NOMO-1 treated with dmso at 0.1 percent for 144 hours (cell line): ENCODE results near the gene PVR.
"Not testable (repeated sequence)": the region's sequence is repeated elsewhere in the genome, so short reads cannot be mapped to it uniquely, and the experiment has no call there.

ENCODE experiments used
- DNase-seq: peaks from one replicate; lab custom pipeline; 2025; ENCODE audit not compliant: unreplicated experiment; lab: John Stamatoyannopoulos, UW

PVR gene

DNA sequence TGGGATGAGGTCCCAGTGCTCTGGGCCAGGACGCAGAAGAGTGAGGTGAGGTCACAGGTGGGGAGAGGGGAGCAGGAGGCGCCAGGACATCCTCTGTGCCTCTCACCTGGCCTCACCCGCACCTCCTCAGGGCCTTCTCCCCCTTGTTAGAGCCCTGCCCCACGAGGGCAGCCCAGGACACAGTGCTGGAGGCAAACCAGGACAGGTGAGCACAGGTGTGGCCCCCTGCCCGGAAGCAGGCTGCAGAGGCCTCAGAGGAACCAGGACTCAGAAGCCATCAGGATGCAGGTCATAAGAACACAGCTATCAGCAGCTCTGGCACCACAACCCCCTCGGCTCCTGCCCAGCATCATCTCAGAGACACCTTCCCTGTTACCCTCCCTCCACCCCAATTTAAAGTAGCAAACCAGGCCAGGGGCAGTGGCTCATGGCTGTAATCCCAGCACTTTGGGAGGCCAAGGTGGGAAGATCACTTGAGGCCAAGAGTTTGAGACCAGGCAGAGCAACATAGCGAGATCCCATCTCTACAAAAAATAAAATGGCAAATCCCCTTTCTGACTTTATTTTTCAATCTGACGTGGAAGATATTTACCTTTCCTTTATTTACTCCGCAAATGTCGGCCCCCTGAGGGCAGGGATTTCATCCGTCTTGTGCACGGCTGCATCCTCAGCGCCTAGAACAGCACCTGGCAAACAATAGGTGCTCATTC, 54.9 kb downstream of the PVR start, which contains the start of gene CEACAM16:
Gene CEACAM16, plus strand, starts transcription at position 660 of the 710 bp plus-strand sequence. CDS start 2,306 bp downstream, outside the sequence.
- DNase-seq: no peak

DNA sequence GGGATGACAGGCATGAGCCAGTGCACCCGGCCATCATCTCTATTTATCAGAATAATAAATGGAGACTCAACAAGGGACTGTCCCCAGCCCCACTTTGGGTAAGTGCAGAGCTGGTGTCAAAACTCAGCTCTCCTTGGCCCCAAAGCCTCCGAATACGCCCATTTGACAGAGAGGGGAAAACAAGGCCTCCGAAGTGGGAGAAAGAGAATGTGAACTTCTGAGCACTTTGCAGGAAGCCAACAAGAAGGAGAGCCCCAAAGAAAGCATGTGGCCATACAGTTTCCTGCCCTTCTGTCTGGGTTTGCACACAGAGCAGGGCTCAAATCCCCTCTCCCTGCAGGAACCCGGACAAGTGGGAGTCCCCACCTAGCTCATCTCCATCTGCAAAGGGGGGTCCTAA, 56.8 kb downstream of the PVR start:
- DNase-seq: no peak

DNA sequence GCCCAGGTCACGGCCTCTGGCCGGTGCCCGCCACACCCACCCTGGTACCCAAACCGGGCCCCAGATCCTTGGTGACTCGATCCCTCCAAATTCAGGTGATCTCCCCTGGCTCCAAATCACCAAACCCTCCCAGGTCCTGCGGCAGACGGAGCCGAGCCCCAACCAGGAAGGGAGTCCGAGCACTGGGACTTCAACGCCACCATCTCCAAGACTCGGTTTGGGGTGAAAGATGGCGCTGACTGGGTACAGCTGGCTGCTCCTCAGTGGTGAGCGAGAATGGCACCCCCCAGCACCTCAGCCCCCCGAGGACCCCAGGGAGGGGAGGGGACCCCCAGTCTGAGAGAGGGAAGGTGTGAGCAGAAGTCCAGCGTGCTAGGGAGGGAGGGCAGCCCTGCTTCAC, 57.5 kb downstream of the PVR start:
- DNase-seq: no peak

DNA sequence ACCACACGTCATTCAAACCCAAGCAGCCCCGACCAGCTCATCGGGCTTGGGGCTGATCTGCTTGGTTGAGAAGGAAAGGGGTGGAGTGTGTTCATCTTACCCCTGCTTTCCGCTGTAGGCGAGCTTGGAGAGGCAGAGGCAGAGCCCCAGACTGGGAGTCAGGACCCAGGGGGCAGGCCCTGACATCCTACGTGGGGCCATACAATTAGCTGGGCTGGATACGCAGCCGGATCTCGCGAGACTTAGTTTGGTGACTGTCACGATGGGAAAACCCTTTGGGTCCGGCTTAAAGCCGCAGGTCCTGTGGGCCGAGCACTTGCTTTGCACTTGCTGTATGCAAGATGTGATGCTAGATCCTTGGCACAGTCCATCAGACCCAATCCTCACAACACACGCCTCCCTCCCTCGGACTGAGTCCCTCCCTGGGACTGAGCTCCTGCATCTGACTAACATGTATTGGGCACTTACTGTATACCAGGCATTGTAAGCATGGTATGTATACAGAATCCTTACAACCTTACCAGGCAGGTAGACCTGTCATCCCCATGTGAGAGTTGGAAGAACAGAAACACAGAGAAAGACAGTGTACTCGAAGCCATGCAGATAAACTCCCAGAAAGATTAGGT, 59.0 kb downstream of the PVR start:
- no peak for DNase-seq

DNA sequence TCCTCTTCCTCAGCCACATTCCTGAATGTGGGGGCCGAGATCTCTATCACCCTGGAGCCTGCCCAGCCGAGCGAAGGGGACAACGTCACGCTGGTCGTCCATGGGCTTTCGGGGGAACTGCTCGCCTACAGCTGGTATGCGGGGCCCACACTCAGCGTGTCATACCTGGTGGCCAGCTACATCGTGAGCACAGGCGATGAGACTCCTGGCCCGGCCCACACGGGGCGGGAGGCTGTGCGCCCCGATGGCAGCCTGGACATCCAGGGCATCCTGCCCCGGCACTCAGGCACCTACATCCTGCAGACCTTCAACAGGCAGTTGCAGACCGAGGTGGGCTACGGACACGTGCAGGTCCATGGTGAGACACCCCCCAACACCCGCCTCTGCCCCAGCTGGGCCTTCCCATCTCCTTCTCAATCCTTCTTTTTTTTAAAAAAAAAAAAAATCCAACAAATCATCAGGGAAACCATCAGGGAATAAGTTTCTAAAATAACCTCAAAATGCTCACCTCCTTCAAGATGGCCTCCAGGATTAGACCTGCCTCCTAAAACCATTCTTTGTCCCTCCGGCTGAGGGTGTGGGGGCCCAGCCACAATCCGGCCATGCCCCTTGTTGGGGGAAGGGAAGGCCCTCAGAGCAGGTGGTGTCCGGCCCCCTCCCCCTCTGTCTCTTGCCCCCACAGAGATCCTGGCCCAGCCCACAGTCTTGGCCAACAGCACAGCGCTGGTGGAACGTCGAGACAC, 59.8 kb downstream of the PVR start:
- no peak for DNase-seq

DNA sequence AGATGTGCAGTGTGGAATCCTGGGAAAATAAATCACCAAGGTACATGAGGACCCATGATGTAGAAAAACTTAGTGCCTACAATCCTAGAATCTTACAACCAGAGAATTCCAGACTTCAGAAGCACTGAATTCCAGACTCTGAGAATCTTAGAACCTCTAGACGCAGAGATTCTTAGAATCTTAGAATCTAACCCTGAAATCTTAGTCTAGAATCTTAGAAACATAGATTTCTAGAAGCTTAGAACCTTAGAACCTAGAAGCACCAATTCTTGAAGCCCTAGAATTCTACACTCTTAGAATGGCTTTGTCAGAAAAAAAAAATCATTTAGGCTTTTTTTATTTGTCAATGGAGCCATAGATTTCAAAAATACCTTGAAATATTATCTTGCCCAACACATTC, 61.3 kb downstream of the PVR start:
- no peak for DNase-seq

DNA sequence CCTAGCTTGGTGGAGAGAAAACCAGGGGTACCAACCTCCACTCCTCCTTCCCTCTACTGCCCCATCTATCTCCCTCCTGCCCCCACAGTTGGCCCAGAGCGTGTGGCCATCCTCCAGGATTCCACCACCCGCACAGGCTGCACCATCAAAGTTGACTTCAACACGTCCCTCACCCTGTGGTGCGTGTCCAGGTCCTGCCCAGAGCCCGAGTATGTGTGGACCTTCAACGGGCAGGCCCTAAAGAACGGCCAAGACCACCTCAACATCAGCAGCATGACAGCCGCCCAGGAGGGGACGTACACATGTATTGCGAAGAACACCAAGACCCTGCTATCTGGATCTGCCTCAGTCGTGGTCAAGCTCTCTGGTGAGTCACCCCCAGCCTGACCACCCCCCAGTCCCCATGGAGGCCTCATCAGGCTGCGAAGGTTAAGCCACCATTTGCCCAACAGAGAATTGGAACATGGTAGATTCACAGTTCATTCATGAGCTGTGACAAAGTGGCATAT, 61.8 kb downstream of the PVR start:
- no peak for DNase-seq

DNA sequence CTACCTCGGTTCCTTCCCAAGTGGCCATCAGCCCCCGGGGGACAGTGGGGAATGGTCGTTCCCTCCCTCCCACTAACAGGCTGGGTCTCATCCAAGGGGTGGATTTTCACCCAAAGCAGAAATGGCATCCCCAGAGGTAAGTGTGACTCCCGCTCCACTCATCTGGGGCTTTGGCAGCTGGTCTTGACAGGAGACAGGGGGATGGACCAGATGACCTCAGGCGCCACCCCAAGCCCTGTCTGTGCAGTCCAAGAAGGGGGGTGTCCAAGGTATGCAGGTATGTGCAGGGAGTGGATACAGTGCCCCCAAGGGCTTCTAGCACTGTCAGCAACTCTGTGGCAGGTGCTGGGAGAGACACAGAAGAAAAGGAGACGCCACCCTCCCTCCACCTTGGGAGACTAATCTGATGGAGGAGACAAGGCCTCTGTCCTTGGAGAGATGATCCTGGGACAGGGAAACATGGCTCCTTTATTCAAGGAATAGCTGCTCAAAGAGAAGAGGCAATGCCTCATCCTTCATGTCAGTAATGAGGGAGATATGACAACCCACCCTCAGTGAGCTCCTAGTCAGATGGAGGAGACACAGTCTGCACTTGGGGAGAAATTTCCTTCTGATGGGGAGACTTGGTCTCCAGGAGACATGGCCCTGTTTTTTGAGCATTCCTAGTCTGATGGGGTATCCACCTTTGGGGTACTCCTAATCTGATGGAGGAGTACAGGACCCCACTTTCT, 63.0 kb downstream of the PVR start:
- DNase-seq: no peak

DNA sequence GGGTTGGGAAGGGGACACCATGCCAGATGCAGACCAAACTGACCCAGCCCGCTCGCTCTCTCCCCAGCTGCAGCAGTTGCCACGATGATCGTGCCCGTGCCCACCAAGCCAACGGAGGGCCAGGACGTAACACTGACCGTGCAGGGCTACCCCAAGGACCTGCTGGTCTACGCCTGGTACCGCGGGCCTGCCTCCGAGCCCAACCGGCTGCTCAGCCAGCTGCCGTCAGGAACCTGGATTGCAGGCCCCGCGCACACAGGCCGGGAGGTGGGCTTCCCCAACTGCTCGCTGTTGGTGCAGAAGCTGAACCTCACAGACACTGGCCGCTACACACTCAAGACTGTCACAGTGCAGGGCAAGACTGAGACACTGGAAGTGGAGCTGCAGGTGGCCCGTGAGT, 64.1 kb downstream of the PVR start:
- no peak for DNase-seq

DNA sequence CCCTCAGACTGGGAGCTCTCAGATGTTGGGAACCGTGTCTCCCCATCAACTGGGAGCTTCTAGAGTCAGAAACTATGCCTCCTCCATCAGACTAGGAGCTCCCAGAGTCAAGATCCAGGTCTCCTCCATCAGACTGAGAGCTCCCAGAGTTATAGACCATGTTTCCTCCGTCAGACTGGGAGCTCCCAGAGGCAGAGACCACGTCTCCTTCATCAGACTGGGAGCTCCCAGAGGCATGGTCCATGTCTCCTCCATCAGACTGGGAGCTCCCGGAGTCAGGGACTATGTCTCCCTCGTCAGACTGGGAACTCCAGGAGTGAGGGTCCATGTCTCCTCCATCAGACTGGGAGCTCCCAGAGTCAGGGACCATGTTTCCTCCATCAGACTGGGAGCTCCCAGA, 65.2 kb downstream of the PVR start:
- DNase-seq: no peak

DNA sequence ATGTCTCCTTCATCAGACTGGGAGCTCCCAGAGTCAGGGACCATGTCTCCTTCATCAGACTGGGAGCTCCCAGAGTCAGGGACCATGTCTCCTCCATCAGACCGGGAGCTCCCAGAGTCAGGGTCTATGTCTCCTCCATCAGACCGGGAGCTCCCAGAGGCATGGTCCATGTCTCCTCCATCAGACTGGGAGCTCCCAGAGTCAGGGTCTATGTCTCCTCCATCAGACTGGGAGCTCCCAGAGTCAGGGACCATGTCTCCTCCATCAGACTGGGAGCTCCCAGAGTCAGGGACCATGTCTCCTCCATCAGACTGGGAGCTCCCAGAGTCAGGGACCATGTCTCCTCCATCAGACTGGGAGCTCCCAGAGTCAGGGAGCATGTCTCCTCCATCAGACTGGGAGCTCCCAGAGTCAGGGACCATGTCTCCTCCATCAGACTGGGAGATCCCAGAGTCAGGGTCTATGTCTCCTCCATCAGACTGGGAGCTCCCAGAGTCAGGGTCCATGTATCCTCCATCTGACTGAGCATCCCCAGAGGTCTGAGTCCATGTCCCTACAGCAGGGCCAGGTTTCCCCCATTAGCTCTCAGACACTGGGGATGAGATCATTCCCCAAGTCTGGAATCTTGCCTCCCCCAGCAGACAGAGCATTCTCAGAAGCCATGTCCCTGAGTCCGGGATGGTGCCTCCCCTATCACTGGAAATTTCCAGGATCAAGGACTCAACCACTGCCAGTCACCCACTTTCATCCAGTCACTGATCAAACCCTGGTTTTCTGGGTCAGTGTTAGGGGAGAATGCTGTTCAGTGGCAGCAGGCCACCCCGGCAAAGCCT, 65.9 kb downstream of the PVR start:
- DNase-seq: not testable (repeated sequence)

DNA sequence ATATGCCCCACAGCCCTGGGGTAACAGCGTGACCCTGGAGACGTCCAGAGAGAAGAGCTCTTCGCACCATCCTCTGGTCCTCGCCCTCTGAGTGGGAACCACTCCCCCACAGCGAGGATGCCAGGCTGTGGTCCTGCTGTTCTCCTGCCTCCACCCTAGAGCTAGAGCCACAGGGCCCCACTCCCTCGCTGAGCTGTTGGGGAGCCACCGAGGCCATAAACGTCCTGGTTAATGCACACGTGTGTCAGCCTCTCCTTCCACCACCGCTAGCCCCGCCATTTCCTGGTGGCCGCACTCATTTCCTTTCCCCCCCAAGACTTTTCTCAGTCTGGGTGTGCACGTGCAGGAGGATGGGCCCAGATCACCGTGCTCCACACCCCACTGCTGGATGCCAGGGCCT, 66.8 kb downstream of the PVR start:
- no peak for DNase-seq

DNA sequence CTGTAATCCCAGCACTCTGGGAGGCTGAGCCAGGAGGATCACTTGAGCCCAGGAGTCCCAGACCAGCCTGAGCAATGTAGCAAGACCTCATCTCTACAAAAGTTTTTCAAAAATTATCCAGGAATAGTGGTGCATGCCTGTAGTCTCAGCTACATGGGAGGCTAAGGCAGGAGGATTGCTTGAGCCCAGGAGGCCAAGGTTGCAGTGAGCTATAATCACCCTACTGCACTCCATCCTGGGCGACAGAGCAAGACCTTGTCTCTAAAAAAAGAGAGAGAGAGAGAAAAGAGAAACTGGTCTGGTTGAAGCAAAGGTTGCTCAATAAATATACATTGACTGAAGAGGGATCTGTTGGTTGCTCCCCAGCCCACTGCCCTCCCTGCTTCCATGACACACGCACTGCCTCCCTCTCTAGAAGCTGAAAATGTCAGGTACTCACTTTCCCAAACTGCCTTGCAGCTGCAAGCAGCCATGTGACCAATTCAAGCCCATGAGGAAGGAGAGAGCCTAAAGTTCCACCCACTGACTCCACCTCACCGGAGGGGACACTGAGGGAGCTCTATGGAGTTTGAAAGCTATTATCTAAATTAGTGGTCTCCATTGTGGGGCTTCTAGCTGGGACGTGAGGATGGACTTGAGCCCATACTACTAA, 69.3 kb downstream of the PVR start:
- no peak for DNase-seq
